ENCODE results near the gene TRABD.

Gene TRABD

DNA sequence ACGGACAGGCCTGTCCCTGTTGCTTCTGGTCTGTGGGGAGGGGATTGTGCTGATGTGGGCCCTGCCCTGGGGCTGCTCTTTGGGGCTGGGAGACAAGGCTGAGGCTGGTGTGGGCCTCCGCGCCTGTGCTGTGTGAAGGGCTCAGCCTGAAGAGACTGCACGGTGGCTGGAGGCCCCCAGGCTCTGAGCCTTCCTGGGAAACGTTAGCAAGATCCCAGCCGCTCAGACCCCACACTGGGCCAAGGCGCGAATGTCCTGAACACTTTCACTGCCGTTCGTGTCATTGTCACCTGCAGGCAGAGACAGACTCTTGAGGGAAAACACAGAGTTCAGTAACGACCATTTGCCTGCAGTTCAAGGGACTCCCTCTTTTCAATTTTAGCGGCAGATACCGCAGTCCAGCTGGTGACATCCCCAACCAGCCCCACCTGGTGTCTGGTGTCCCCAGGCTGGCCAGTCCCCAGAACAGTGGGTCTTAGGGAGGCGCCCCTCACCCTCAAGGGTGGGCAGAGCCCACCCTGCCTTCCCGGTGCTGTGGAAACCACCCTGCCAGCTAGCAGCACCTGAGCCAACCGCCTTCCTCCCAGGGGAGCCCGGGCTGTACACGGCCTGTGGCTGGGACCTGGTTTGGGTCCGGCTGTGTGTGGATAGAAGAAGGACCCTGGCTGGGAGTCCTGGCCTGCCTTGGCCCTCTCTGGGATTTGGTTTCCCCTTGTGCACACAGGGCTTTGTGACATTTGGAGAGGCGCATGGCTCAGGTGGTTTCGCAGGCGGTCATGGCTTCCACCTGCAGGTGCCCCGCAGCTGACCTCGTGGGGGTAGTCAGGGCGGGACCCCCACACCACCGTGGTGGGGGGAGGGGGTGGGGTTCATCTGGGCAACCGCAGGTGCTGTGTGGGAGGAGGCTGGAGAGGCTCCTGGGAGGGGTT is 9.5 kb upstream of the TRABD start:
- no peak for DNase-seq

DNA sequence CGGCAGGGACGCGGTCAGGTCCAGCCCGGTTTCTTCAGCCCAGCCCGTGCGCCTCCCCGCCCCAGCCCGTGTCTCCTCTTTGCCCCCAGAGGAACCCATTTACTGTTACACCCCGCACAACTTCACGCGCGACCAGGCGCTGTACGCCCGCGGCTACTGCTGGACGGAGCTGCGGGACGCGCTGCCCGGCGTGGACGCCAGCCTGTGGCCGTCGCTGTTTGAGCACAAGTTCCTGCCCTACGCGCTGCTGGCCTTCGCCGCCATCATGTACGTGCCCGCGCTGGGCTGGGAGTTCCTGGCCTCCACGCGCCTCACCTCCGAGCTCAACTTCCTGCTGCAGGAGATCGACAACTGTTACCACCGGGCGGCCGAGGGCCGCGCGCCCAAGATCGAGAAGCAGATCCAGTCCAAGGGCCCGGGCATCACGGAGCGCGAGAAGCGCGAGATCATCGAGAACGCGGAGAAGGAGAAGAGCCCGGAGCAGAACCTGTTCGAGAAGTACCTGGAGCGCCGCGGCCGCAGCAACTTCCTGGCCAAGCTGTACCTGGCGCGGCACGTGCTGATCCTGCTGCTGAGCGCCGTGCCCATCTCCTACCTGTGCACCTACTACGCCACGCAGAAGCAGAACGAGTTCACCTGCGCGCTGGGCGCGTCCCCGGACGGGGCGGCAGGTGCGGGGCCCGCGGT is 8.7 kb upstream of the TRABD start:
- DNase-seq, result no peak

GRCh38 chr22:50177537-50178470 is 7.9 kb upstream of the TRABD start:
- no peak for DNase-seq

GRCh38 chr22:50178471-50178864 is 7.2 kb upstream of the TRABD start:
- no peak for DNase-seq

DNA sequence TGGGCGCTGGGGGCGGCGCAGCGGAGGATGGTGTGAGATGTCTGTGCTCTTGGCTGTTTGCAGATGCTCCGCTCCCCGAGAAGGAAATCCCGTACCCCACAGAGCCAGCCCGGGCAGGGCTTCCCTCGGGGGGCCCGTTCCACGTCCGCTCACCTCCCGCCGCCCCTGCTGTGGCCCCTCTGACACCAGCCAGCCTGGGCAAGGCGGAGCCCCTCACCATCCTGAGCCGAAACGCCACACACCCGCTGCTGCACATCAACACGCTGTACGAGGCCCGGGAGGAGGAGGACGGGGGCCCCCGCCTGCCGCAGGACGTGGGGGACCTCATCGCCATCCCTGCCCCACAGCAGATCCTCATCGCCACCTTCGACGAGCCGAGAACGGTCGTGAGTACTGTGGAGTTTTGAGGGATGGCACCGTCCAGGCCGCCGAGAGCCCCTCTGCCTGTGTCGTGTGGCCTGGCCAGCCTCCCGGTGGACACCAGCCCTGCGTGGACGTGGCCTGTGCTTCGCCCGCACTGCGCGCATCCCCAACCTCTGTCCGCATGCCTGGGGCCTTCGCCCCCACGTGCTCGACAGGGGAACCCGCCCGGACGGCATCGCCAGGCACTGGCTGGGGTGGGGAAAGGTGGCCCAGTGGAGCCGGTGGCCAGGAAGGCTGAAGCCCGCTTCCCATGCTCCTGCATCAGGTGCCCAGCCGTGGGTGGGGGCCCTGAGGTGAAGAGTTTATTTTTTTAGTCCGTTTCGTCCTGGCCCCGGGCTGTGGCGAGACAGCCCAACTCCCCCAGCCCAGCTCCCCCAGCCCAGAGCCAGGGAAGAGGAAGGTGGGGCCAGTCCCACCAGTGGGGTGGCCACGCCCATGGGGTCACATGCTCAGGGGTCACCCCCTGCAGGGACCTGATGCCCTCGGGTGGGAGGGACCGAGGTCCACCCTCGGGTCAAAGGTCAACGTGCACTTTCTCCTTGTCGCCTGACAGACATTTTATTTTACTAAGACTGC is 6.5 kb upstream of the TRABD start:
- no peak for DNase-seq

- no peak for DNase-seq
These were observed 5.6 kb upstream of the TRABD start for GRCh38 chr22:50179937-50180726.

DNA sequence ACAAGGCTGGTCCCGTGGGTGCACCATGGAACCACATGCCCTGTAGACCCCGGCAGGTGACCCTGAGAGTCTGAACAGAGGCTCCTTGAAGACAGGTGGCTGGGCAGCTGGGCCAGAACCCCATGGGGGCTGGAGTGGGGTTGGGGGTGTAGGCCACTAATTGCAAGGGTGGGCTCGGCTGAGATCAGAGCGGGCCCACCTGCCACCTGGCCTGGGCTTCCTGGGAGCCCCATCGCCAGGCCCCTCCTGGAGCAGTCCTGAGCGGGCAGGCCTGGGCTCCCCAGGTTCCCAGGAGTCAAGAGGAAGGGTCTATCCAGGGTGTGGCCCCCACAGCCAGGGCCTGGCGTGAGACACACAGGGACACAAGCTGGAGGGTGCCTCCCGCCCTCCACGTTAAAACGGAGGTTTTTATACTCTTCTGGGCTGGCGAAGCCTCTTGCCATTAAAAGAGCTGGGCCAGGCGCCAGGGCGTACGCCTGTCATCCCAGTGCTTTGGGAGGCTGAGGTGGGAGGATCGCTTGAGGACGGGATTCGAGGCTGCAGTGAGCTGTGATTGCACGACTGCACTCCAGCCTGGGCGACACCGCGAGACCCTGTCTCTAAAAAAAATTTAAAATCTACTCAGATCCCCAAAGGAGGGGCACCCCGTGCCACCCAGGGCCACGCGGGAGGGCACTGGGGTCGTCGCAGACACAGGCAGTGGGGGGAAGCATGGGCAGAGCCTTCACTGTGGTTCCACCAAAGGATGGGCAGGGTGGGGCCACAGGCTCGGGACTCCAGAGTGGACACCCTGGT is 4.8 kb upstream of the TRABD start:
- DNase-seq, result no peak

GRCh38 chr22:50182176-50183081 is 3.3 kb upstream of the TRABD start:
- DNase-seq, result no peak

- DNase-seq, result no peak
These were observed 2.4 kb upstream of the TRABD start for GRCh38 chr22:50183141-50183971.

GRCh38 chr22:50184004-50184901 is 1.5 kb upstream of the TRABD start:
- no peak for DNase-seq

- no peak for DNase-seq
These were observed 775 bp upstream of the TRABD start for GRCh38 chr22:50184902-50185374.

DNA sequence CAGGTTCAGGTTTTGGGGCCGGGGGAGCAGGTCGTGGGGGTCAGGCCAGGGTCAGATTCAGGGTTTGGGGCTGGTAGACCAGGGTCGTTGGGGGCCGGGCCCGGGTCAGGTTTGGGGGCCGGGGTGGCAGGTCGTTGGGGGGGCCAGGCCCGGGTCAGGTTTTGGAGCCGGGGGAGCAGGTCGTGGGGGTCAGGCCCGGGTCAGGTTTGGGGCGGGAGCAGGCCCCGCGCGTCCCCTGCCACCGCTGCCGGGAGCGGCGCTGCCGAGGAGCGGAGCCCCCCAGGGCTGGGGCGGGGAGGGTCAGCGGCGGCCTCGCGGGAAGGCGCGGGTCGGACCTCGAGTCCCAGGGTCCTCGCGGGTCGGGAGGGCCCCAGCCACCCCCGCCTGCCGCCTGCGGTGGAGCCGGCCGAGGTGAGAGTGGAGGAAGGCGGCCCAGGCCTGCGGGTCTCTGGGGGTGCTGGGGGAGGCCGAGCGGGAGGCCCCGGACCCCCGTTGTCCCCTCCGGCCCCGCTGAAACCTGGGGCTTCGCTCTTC is 535 bp downstream of the TRABD start:
- DNase-seq, result no peak

DNA sequence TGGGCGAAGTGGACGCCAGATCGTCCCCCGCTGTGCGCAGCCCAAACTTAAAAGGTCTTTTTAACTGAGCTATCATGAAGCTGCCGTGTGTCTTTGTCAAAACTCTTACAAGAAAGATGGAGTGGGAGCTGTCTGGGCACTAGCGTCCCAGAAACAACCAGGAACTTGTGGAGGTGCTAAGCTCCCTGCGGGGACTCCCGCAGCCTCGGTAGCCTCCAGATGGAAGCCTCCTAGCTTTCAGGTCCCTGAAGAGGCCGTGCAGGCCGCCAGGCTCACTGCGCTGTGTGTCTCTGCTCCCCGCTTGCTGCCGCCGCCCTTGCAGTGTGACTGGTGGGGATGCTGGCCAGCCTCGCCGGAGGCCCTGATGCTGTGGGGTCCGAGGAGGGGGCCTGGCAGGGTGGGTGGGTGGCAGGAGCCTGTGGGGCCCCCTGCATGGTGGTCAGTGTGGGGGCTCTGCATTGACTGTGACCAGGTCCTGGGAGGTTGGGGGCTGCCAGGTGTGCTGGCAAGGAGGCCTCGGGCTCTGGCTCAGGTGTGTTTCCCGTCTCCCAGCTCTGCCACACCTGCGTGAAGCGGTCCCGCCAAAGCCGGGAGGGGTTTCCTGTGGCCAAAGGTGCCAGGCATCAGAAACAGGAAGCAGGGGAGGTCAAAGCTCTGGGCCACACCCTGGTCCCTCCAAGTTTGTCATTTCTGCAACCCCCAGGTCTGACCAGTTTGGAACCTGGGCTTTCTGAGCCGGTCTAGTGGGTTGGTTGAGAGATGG is 1.2 kb downstream of the TRABD start:
- DNase-seq, result no peak

- no peak for DNase-seq
These were observed 2.6 kb downstream of the TRABD start for GRCh38 chr22:50188356-50188755.

- no peak for DNase-seq
These were observed 3.6 kb downstream of the TRABD start for GRCh38 chr22:50189184-50189848.

Measured in activated CD4-positive, CD25-positive, alpha-beta regulatory T cell treated with anti-CD3 and anti-CD28 coated beads, Interleukin-2, amount 50 U/mL, for 72 hours (primary cell).